ENCODE data around the gene EPHB2.
"Not testable (repeated sequence)": the region's sequence is repeated elsewhere in the genome, so short reads cannot be mapped to it uniquely, and the experiment has no call there.

EPHB2 gene

GRCh38 chr1:22920026-22920733 lies 209.5 kb downstream of the EPHB2 start:
- DNase-seq: no peak

- DNase-seq: no peak
These were observed 210.3 kb downstream of the EPHB2 start for GRCh38 chr1:22920734-22921451.

- no peak for DNase-seq
These were observed 210.9 kb downstream of the EPHB2 start for GRCh38 chr1:22921452-22922126.

- DNase-seq: peak; percentile 15
These were observed 212.0 kb downstream of the EPHB2 start for GRCh38 chr1:22922640-22923039.

- DNase-seq: no peak
These were observed 214.5 kb downstream of the EPHB2 start for GRCh38 chr1:22925111-22925510.

- DNase-seq: peak; percentile 47
These were observed 219.7 kb downstream of the EPHB2 start for GRCh38 chr1:22930240-22930912.

- no peak for DNase-seq
These were observed 222.3 kb downstream of the EPHB2 start for GRCh38 chr1:22932803-22933470.

GRCh38 chr1:22935433-22935832 lies 224.8 kb downstream of the EPHB2 start:
- DNase-seq: no peak

GRCh38 chr1:22936681-22937080 lies 226.0 kb downstream of the EPHB2 start:
- DNase-seq: no peak

- no peak for DNase-seq
These were observed 230.6 kb downstream of the EPHB2 start for GRCh38 chr1:22941257-22941656.

- DNase-seq: no peak
These were observed 233.9 kb downstream of the EPHB2 start for GRCh38 chr1:22944346-22945055.

- not testable (repeated sequence) for DNase-seq
These were observed 234.5 kb downstream of the EPHB2 start for GRCh38 chr1:22945171-22945570.

- DNase-seq: no peak
These were observed 239.2 kb downstream of the EPHB2 start for GRCh38 chr1:22949822-22950331.

- DNase-seq: no peak
These were observed 241.2 kb downstream of the EPHB2 start for GRCh38 chr1:22951796-22952195.

- no peak for DNase-seq
These were observed 242.0 kb downstream of the EPHB2 start for GRCh38 chr1:22952694-22953056.

GRCh38 chr1:22953057-22953739 lies 242.6 kb downstream of the EPHB2 start:
- no peak for DNase-seq

GRCh38 chr1:22953740-22954141 lies 243.1 kb downstream of the EPHB2 start:
- DNase-seq: no peak

- no peak for DNase-seq
These were observed 244.5 kb downstream of the EPHB2 start for GRCh38 chr1:22955146-22955545.

- no peak for DNase-seq
These were observed 246.4 kb downstream of the EPHB2 start for GRCh38 chr1:22957066-22957465.

- DNase-seq: no peak
These were observed 247.9 kb downstream of the EPHB2 start for GRCh38 chr1:22958556-22958955.
